Right renal pelvis (tissue), 4 donors: ENCODE results near the gene KRT23. TPM values are rescaled to one million over a fixed set of nuclear protein-coding genes. Genes with fewer than 3 reads are reported as not detected.

Experiments
- DNase-seq, 4 donors: peaks; one replicate each; pipeline ENCODE4 v3.0.0-alpha.2; 2013; ENCODE audit warnings: low read depth in 4 of 4, low spot score in 3 of 4, missing footprints in 1 of 4
- polyA plus RNA-seq, 4 donors: library from polyadenylated mRNA; unstranded; fragments of 120-200 nt; gene quantifications; one replicate each; pipeline ENCODE4 v1.2.1, GENCODE V29; 2013; ENCODE audit not compliant: insufficient read length in 4 of 4

KRT23 gene
- 1 to 10 TPM in 3 of 4 donors, under 1 TPM in 1; 0.66 to 2.4 (median 1.8) TPM for polyA plus RNA-seq

DNA sequence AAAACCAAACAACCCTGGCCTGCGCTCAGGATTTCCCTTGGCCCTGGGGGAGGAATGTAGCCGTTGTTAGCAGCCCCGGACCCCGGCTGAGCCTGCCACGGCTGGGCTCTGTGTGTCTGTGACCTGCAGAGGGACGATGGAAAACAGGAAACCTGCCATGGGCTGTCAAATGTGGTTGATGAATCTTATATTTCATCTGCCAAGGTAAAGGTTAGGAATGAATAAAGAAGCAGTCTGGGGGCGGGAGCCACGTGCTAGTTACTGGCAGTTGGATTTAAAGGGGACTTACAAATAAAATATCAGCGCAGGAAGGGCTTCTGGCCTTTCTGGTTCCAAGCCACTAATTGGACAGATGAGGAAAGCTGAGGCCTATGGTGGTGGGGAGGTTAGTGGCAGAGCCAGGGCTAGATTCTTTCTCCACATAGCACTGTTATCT, at the start of gene KRT23:
Gene KRT23 (minus strand): TSS at position 263 of the 436 bp plus-strand sequence. CDS start 1,043 bp downstream, outside the sequence.
- no peak for DNase-seq

DNA sequence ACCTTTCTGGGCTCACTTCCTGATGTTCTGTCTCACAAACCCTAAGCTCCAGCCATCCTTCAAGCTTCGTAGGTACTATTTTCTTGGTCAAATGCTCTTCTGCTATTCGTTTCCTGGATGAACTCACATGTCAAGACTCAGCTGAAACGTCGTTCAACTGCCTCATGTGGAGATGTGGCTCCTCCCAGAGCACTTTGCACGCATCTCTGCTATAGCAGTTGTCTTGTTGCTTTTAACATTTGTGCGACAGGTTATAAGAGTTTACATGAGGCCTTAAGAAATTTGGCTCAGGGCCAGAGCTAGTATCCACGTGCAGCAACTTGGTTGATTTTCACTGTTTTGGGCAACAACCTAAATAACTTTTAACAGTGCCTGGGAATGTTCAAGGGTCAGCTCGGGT, 49.5 kb upstream of the KRT23 start:
- DNase-seq = no peak

DNA sequence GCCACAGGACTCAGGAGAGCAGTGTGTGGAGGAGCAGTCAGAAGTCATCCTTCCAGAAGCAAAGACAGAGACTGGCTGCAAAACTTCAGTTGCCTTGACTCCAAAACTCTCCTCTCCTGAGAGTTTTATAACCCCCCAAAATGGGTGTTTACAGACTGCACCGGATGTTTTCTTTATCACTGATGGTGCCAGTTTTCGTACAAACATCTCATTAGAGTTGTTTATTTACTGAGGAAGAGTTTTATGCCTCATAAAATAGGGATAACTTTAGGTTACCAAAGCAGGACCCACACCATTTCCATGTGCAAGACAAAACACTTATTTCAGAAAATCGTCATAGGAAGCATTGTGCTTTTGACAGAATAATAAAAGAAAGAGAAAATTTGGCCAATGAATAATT, 46.8 kb upstream of the KRT23 start, which contains the start of gene KRT40:
Gene KRT40 (minus strand): TSS at position 101 of the 400 bp plus-strand sequence. CDS start 53 bp downstream, at position 48.
- DNase-seq = no peak

DNA sequence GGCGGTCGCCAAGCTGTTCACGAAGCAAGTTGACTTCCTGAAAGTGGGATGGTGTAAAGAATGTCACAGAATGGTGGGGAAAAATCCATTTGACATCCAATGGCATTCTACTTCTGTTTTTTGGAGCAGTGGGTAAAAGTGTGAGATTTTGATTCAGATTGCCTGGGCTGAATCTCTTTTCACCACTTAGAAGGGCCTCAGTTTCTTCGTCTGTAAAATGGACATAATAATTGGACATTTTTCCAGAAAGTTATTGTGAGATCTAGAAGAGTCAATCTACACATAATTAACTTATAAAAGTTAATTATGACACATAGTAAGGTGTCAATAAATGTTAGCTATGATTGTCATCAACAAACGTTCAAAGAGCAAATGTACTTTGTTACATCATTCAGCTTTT, 43.7 kb upstream of the KRT23 start:
- no peak for DNase-seq

- no peak for DNase-seq
Observed at GRCh38 chr17:40980596-40980995, 43.1 kb upstream of the KRT23 start.

GRCh38 chr17:40980117-40980516, 42.7 kb upstream of the KRT23 start:
- no peak for DNase-seq

DNA sequence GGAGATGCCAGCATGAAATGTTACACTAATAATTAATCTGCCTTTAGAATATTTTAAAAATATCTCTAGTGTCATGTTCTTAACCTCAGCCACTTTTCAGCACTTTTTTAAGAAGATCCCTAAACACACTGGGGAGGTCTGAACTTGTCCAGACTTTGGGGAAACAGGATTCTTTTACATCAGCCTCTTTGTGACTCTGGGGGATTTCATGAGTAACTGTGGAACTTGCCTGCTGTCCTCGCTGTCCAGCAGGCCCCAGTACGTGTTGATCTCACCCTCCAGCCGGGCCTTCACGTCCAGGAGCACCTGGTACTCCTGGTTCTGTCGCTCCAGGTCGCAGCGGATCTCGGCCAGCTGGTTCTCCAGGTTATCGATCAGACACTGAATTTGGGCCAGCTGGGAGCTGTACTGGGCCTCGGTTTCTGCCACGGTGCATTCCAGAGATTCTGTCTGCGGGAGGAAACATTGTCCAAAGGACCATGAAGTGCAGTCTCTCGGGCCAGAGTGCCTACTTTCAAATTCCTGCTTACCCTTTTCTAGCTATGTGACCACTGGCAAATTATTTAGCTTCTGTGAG, 41.2 kb upstream of the KRT23 start:
- DNase-seq = no peak

DNA sequence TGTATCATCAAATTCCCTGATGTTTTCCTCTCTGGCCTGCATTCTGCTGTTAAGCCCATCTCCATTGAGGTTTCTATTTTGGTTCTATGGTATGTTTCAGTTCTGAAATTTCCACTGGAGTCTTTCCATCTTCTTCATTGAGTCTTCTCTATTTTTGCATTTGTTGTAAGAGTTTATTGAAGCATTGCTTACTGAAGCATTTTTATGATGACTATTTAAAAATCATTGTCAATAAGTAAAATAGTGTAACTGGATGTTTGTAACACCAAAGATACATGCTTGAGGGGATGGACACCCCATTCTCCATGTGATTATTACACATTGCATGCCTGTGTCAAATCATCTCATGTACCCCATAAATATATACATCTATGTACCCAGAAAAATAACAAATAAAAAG, 38.1 kb upstream of the KRT23 start:
- DNase-seq = no peak

DNA sequence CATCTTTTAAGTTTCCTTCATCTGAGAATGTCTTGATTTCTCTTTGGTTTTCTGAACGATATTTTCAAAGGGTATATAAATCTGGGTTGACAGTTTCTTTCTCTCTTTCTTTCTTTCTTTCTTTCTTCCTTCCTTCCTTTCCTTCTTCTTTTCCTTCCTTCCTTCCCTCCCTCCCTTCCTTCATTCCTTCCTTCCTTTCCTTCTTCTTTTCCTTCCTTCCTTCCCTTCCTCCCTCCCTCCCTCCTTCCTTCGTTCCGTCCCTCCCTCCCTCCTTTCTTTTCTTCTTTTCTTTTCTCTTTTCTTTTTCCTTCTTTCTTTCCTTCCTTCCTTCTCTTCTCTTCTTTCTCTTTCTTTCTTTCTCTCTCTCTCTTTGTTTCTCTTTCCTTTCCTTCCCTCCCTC, 36.9 kb upstream of the KRT23 start:
- DNase-seq = no peak

GRCh38 chr17:40967582-40967981, 30.1 kb upstream of the KRT23 start:
- no peak for DNase-seq

DNA sequence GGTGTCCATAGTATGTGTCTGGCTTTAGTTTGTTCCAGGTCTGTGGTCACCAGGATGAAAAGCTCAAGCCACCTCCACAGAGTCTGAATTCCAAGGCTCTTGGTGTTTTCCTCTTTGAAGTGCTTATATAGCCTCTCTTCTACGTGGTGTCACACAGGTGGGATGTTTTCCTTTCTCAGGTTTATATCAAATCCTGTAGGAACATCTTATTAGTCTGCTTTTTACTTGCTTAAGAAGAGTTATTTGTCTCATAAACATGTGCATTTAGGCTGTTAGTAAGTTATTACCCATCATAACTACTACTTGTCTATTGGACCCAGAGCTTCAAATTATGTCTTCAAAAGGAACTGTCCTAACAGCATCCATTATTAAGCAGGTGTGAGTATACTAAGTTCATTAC, 29.4 kb upstream of the KRT23 start, which contains the start of gene KRT39:
Gene KRT39 (minus strand): TSS at position 101 of the 400 bp plus-strand sequence. CDS start 92 bp downstream, at position 9.
- DNase-seq = no peak

GRCh38 chr17:40963838-40964237, 26.4 kb upstream of the KRT23 start:
- DNase-seq = no peak

DNA sequence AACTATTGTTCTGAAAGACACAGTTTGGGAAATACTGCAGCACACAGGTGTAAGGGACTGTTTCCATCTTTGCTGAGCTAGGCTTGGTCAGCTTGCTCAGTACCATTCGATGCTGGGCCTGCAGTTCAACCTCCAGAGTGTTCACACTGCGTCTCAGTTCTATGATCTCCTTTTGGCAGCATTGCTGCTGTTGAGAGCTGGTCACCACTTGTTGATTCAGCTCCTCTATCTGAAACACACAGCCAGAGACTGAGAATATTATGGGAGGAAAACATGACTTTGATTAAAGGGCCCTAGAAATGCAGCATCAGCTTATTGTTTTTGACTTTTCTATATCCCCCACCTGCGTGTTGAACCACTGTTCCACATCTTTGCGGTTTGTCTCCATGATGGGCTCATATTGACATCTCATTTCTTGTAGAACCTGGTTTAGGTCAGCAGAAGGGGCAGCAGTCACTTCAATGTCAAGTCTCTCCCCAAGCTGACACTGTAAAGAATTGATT, 24.7 kb upstream of the KRT23 start:
- DNase-seq = no peak

GRCh38 chr17:40961591-40961990, 24.1 kb upstream of the KRT23 start:
- no peak for DNase-seq

DNA sequence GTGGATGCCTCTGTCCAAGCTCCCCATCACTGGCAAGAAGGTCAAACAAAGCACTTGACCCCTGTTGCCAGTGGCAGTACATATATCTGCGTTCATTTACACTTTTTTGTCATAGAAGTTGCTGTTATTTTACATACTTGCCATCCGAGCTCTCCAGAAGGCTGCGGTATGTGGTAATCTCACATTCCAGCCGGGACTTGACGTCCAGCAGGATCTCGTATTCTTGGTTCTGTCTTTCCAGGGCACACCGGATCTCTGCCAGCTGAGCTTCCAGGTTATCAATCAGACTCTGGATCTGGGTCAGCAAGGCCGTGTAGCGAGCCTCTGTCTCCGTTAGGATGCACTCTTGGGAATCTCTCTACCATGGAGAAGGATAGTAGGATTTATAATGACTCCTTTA, 22.7 kb upstream of the KRT23 start:
- DNase-seq = no peak

DNA sequence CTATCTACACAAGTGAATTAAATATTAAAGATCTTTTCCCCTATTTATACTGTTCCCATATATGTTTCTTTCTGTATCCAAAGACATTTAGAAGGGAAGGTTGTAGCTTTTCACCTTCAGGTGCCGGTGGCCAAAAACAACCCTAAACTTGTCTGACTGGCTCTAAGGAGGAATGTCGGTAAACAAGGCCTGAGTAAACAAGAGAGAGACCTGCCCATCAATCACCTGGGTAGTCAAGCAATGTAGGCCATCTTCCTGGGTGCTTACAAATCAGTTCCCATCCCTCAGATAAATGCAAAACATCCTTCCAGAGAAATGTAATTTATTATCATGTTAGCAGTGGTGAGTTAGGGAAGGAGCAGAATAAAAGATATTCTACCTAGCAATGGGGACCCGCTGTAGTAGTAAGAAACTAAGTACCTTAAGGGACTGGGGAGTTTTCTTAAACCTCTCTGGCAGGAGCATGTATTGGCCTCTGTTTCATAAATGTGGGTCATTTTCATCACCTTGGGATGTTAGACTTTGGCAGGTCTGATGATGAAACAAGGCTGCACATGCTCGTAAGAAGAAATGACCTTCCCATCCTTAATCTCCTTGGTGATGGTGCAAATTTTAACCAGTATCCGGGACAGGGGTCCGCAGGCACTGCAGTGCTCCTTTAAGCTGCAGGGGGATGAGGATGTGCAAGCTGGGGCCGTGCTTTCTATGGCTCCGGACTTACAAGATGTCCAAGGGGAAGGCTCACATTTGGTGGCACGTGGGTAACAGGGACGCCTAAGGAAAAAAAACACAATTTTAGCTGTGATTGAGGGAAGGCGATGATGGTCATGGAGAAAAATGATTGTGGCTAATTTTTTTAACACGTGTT, 20.9 kb upstream of the KRT23 start:
- DNase-seq = no peak

DNA sequence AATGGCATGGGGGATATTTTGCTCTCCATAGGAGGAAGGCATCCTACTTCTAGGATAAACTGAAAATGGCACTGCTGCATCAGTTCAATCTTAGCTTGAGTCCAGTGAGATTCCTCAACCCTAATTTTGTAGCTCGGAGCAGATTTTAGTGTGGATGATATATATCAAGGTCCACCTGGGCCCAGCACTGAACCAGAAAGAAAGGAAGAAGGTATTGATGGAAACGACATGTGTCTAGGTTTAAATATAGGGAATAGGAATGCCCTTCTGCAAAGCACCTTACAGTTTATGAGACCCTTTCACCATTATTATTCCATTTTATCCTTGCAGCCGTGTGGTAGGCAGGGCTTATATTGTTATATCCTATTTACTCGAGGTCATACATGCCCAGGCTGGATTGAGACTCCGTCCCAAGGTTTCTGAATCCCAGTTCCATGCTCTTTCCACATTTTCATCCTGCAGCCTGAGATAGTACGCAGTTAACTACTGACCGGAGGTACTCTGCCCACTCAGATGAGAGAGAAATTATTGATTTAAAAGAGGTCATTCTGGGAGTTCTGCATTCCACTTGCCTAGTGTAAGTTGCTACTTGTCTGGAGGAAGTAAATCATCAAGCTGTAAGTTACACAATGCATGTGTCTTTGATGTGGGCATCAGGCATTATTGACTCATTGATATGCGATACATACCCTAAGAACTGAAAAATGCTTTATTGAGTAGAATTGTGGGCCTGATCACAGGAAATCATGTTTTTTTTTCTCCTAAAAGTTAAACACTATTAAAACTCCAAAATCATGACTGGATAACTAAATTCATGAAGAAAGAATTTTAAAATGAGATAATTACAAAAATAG, 19.2 kb upstream of the KRT23 start:
- no peak for DNase-seq

DNA sequence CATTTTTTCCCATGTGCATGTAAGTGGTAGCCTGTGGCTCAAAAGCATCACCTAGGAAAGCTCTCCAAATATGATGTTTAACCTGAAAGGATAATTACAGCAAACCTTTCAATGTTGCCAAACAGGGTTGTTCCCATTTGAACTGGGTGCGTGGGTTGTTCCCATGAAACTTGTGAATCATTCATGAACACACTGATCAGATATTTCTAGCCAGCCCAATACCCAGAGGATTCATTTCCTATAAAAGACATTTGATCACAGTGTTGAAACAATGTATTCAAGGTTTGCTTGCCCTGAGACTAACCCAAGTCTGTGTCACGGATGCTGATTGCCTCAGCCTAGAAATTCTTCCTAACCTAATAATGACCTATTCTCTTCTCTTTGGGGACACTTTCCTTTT, 16.4 kb upstream of the KRT23 start:
- no peak for DNase-seq

GRCh38 chr17:40952661-40953060, 15.2 kb upstream of the KRT23 start:
- no peak for DNase-seq

- no peak for DNase-seq
Observed at GRCh38 chr17:40952154-40952553, 14.7 kb upstream of the KRT23 start.
